ENCODE measurements around the gene PPP1R1A. TPM values are rescaled to one million over a fixed set of nuclear protein-coding genes. Genes with fewer than 3 reads are reported as not detected.

PPP1R1A gene
- polyA plus RNA-seq, 1 experiment, result not detected

- H3K36me3 ChIP-seq (ENCODE audit: control insufficient read depth, insufficient read depth, low read length), result no peaks in the 10 kb centered on the region
- no peak overlapping the region for H3K4me3 ChIP-seq (ENCODE audit: low read depth, low read length)
- TF ChIP-seq CTCF (IDR thresholded peaks at IDR 0.05; ENCODE audit: insufficient read depth, low read depth, low read length), result no peak
- POLR2A ChIA-PET, result no interaction called here
- peaks cover 2% of the 10 kb centered on the region for H3K27me3 ChIP-seq (ENCODE audit: control insufficient read depth, insufficient read depth, low read length)
- DNase-seq (ENCODE audit: low read depth), result no peak
- CTCF ChIA-PET, result interaction anchor here (1.3 kb wide), 1 partner anchor 22 kb away, joined by 3 read pairs; no protein-coding TSS in a partner anchor
Observed at GRCh38 chr12:54558311-54558710, 30.1 kb downstream of the PPP1R1A start.

GRCh38 chr12:54555670-54556257 is 32.7 kb downstream of the PPP1R1A start:
- DNase-seq (ENCODE audit: low read depth), result no peak
- ChIA-PET CTCF (interaction anchor here (1.2 to 1.8 kb wide), 2 partner anchors 11 to 24 kb away, joined by 3 to 5 read pairs; no protein-coding TSS in a partner anchor), POLR2A (no interaction called here)
- H3K4me3 ChIP-seq (ENCODE audit: low read depth, low read length), result no peak overlapping the region
- TF ChIP-seq CTCF (IDR thresholded peaks at IDR 0.05; ENCODE audit: insufficient read depth, low read depth, low read length), result no peak
- H3K36me3 ChIP-seq (ENCODE audit: control insufficient read depth, insufficient read depth, low read length), result no peaks in the 10 kb centered on the region
- H3K27me3 ChIP-seq (ENCODE audit: control insufficient read depth, insufficient read depth, low read length), result peaks cover 6% of the 10 kb centered on the region

- Histone ChIP-seq H3K4me3 (ENCODE audit: low read depth, low read length) (peak overlapping the region; percentile 33), H3K36me3 (ENCODE audit: control insufficient read depth, insufficient read depth, low read length) (no peaks in the 10 kb centered on the region), H3K27me3 (ENCODE audit: control insufficient read depth, insufficient read depth, low read length) (peaks cover 26% of the 10 kb centered on the region)
- no peak for DNase-seq (ENCODE audit: low read depth)
- CTCF ChIA-PET, result interaction anchor here (0.8 to 1.2 kb wide), 5 partner anchors 10 to 30 kb away, joined by 3 to 6 read pairs (median 4); no protein-coding TSS in a partner anchor
- no peak for TF ChIP-seq CTCF (IDR thresholded peaks at IDR 0.05; ENCODE audit: insufficient read depth, low read depth, low read length)
- POLR2A ChIA-PET, result no interaction called here
Observed at GRCh38 chr12:54549774-54550451, 38.5 kb downstream of the PPP1R1A start.

GRCh38 chr12:54546511-54546910 is 41.9 kb downstream of the PPP1R1A start:
- TF ChIP-seq CTCF (IDR thresholded peaks at IDR 0.05; ENCODE audit: insufficient read depth, low read depth, low read length), result no peak
- DNase-seq (ENCODE audit: low read depth), result no peak
- Histone ChIP-seq H3K36me3 (ENCODE audit: control insufficient read depth, insufficient read depth, low read length) (no peaks in the 10 kb centered on the region), H3K4me3 (ENCODE audit: low read depth, low read length) (no peak overlapping the region), H3K27me3 (ENCODE audit: control insufficient read depth, insufficient read depth, low read length) (peaks cover 31% of the 10 kb centered on the region)
- ChIA-PET CTCF (interaction anchor here (1.3 to 1.5 kb wide), 2 partner anchors 19 to 33 kb away, joined by 3 read pairs; no protein-coding TSS in a partner anchor), POLR2A (no interaction called here)

GRCh38 chr12:54544743-54545142 is 43.7 kb downstream of the PPP1R1A start:
- peaks cover 19% of the 10 kb centered on the region for H3K27me3 ChIP-seq (ENCODE audit: control insufficient read depth, insufficient read depth, low read length)
- TF ChIP-seq CTCF (IDR thresholded peaks at IDR 0.05; ENCODE audit: insufficient read depth, low read depth, low read length), result no peak
- H3K4me3 ChIP-seq (ENCODE audit: low read depth, low read length), result no peak overlapping the region
- CTCF ChIA-PET, result no interaction called here
- no peaks in the 10 kb centered on the region for H3K36me3 ChIP-seq (ENCODE audit: control insufficient read depth, insufficient read depth, low read length)
- POLR2A ChIA-PET, result no interaction called here
- DNase-seq (ENCODE audit: low read depth), result no peak
